Ramos (cell line): ENCODE measurements around the gene PASK.

ENCODE experiments used
- in situ Hi-C: fragments of 300-500 bp; cut with MboI; formaldehyde crosslinking; loops from one replicate; pipeline ENCODE4 v1.14.3; 2022; ENCODE audit warnings: low sequenced_read_pairs; ENCODE audit not compliant: unreplicated experiment

The PASK gene

DNA sequence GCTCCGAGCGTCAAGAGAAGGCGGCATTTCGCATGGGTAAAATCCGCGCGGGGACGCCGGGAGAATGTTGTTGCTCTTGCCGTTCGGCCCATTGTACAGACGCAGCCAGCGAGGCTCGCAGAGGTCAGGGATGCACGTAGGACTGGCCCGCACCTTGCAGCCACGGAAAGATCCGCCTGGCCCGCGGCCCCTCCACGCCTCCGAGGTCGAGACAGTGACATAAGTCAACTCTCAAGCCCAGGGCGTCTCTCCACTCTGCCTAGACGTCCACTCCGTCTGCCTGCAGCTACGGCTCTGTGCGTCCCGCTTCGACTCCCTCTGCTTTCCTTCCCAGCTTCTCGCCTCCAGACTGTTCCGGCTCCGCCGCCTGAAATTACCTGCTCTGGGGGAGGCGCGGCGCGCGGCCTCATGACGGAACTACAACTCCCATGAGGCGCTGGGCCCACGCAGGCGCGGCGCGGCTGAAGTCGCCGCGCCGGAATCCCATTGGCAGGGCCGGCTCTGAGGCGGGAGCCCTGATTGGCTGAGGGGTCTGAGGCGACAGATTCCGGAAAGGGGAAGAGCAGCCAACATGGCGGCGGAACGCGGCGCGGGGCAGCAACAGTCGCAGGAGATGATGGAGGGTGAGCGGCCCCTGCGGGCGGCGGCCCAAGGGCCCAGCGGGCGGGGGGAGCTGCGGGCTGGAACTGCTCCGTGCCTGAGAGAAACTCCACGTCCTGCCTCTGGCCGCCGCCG, 820 bp upstream of the PASK start, which contains the start of gene PPP1R7:
Gene PPP1R7 (plus strand): TSS at position 543 of the 735 bp plus-strand sequence. CDS start 29 bp downstream, at position 572.
- in situ Hi-C loops, result no loop called here

DNA sequence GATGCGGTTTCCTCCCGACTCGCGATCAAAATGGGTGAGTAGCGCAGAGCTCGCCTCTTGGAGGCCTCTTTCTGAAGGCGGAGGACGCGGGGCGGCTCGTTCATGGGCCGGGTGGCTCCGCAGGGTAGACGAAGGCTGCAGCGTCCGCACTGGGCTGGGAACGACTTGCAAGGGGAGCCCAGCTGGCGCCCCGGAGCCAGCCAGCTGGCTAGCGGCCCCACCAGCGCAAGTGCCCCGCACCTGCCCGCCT, 328 bp upstream of the PASK start:
- in situ Hi-C loops, result no loop called here

DNA sequence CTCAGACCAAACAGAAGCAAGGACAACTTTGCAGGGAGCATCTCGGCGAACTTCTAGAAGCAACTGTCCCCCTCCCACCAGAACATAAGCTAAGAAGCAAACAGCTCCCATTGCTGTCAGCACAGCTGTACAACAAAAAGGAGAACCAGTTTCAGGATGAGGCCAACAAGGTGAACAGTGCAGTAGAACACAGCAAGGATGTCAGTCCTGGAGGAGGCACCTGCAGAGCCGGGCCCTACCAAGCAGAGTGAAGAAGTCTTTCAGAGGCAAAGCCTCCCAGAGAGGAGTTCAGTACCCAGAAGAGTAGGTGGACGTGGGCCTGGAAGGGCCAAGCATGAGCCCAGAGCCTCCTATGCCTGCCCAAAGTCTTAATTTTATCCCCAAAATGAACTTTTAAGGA, 1.0 kb downstream of the PASK start:
- in situ Hi-C loops, result no loop called here

DNA sequence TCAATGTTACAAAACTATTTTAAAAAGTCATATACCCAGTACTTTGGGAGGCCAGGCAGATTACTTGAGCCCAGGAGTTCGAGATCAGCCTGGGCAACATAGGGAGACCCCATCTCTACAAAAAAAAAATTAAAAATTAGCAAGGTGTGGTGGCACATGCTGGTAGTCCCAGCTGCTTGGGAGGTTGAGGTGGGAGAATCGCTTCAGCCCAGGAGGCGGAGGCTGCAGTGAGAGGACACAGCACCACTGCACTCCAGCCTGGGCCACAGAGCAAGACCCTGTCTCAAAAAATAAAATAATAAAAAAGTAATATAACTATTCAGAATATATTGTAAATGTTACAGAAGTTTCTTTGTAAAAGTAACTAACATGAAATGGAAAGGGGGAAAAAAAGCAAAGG, 1.9 kb downstream of the PASK start:
- in situ Hi-C loops, result no loop called here

DNA sequence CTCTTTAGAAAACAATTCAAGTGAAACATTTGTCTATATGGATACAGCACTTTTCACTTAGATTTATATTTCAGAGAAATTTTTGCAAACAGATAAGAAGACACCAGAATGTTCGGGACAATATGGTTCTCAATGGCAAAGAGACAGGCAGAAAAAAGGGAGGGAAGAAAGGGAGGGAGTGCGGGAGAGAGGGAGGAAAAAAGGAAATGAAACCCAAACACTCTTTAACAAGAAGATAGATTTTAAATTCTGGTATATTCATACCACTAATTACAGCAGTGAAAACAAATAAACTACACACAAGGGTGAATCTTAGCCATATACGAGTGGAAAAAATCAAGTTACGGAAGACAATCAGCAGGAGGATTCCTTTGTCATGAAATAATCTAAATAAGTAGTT, 3.0 kb downstream of the PASK start:
- in situ Hi-C loops, result no loop called here

DNA sequence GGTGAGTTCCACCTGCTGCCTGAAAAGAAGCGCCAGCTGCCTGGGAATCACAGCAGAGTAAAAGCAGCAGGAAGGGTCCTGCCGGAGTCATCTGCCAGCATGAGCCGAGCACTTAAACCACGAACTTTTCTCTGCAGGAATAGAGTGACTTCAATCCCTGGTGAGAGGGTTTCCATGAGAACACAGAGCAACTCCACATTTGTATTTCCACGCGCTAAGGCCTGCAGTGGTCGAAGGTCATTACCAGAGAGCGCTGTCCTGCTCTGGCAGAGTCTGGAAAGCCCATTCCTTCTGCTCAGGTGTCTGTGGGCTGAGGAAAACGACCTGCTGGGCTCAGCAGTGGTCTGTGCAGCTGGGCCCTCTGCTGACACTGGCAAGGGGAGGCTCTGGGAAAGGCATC, 6.7 kb downstream of the PASK start:
- in situ Hi-C loops, result no loop called here

DNA sequence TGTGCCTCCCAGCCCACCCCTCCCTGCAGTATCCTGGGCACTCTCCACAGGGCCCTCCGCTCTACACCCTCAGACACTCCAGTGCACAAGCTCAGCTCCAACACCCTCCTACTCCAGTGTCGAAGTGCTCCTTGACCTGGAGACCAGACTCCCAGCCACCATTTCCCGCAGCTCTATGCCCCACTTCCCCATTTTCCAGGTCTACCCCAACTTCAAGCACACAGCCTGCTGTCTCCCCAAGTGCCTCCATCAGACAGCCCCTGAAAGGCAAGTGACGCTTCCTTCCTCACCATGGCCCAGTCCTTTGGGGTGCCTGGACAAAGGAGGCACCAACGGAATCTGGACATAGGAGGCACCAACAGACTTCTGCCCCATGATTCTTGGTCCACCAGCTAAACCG, 7.2 kb downstream of the PASK start:
- in situ Hi-C loops, result no loop called here

DNA sequence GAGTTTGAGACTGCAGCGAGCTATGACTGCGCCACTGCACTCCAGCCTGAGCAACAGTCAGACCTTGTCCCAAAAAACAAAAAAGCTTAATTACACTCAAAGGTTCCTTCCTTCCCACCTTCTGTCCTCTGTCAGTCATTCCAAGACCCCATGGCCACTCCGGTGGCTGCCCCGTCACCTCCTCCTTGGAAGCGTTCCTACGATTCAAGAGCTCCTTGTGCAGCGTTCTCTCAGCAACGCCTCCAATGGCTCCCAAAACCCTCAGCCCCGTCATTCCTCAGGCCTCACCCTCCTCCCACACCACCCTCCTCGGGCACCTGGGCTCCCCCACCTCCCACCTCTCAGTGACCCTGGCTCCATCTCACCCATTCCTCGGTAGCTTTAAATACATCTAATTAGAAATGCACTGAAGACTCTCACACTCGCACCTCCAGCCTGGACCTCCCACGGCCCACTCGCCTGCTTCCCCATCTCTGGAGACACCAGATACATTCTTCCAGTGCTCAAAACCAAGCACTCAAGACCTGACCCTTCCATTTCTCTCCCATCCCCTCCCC, 8.0 kb downstream of the PASK start:
- in situ Hi-C loops, result no loop called here

DNA sequence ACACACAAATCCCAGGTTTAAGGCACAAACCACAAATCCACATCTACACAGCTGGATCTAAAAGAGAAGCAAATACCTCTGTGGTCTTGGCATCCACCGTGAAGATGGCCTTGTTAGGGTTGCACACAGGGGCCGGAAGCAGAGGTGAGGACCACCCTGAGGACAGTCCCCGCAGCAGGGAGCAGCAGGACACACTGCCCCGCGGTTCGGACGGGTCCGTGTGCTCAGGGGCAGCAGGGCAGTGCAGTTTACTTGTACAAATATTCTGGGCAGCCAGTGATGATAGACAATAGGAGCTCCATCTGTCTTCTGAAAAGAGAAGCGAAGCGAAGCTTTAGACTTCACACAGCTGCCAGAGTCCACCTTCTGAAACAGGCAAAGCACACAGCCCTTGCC, 8.8 kb downstream of the PASK start:
- in situ Hi-C loops, result no loop called here

DNA sequence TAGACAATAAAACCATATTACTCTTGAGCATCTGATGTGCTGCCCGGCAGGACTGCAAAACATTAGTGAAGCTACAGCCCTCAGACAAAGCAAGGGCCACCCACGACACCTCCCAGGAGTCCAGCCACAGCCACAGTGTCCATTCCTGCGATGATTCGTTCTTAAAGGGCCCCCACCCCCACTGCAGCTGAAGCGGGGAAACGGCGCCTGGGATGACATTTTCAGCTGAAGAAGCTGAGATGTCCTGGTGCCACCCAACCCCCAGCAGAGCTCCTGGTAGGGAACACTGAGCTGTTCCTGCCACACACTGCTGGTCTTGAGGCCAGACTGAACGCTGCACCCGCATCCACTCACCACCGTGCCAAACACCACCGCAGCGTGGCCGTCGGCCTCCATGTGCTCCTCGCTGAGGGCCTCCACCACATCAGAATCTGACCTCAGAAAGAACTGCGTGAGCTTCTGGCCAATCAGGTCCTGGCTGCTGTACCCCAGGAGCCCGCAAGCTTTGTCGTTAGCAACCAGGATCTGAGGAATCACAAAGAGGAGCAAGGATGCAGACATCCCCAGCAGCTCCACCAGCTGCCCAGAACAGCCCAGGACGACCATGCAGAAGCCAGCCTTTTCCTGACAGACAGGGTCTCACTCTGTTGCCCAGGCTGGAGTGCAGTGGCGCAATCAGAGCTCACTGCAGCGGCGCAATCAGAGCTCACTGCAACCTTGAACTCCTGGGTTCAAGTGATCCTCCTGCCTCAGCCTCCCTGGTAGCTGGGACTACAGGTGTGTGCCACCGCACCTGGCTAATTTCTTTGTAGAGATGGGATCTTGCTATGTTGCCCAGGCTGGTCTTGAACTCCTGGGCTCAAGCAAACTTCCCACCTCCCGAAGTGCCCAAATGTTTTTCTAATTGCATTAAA, 9.5 kb downstream of the PASK start:
- in situ Hi-C loops, result no loop called here

DNA sequence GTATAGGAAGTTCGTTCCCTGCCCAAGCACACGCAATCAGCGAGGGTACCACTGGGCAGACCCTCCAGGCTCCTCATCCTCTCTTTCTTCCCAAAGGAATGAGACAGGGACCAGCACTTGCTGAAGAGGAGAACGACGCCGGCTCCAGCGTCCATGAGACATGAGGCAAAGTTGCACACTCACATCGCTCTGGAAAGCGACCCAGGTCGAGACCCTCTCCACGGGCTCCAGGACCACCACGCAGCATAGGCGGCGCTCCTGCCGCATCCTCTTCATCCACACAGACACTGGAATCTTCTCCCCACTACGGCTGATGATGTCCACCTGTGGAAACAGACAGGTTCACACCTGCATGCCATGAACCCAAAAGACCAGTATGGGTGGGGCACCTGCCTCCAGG, 10.8 kb downstream of the PASK start:
- in situ Hi-C loops, result no loop called here

DNA sequence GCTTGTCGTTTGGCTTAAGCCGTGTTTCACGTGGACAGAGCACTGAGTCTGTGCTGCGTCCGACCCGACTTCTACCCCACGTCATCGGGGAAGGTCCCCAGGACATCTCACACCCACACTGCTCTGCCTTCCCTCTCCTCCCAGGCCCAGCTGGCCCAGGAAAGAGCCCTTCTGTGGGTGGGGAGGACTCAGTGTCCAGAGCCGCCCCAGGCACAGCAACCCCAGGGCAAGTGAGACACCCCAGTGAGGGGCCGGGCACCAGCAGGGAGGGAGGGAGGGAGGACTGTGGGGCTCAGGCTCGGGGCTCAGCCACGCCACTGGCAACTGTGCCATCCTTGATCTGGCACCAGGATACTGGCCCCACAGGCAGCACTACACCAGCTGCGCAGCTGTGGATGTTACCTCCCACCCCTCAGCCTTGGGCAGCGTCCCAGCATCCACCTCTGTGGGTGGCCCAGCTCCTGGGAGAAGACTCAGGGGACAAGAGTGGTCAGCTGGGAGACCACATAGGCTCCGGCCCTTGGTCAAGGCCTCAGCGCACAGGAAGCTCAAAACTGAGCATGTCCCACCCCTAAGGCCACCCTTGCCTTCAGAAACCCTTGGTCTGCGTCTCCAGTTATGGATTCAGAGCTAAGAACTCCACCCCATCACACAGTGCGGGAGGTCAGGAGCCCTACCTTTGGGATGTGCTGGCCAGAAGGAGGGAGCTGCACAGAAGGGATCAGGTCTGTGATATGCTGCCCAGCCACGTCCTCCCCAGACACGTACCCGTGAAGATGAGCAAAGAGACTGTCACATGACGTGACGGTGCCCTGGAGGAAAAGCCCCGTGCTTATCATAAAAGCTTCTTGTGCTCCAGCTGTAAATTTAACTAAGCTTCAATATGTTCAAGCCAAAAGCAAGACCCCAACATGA, 11.7 kb downstream of the PASK start:
- in situ Hi-C loops, result no loop called here

DNA sequence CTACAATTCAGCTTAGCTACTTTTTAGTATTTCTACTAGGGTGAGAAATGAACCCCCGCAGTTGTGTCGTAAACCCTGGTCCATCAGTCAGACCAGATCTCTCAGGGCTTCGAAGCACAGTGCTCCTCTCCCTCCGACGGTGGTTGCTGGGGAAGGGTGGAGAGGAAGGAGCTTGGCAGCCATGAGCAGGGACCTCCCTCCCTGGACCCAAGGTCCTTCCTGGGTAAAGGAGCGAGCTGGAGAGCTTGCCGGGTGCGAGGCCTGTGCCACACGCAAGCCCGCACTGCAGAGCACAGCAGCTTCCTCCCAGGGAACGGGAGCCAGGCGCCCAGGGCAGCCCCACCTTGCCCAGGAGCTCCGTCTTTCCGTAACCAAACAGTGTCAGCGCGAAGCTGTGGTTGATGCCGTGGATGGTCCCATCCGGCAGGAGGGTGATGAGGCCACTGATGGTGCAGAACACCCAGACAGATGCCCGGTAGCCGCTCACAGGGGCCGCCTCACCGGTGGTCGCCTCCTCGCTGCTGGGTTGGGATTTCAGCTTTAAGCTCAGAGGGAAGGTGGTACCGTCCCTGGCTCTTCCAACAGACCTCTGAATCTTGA, 12.5 kb downstream of the PASK start:
- in situ Hi-C loops, result no loop called here

DNA sequence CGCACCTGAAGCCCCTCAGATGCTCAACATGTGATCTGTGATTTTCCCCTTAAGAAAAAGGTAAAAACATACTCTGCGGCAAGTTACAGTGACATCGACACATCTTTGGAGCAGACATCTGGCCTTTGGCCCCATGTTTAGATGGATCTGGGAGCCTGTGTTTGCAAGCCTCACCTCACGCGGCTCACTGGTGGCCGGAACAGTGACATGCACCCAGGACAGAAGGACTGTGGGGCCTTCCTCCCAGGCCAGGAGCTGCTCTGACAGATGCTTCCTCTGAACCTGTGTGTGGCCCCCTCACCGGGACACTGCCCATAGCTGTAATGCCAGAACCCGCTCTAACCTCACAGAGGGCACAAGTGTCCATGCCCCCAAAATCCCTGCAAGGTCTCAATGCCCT, 13.1 kb downstream of the PASK start:
- in situ Hi-C loops, result no loop called here

DNA sequence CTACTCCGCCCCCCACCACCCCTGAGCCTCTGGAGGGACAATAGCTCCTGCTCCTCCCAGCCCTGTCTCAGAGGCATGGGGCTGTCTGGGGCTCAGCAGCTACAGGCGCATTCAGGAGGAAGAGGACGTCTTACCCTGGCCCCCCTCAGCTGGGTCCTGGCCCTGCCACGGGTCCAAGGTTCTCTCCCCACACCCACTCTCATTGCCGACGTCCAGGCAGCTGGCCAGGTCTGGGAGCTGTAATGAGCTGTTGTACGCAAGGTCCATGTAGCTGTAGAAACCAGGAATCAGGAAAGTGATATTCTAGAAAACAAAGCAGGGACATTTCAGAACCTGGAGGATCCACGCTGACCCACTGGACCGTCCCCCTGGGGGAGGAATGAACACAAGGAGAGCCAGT, 13.5 kb downstream of the PASK start:
- in situ Hi-C loops, result no loop called here

DNA sequence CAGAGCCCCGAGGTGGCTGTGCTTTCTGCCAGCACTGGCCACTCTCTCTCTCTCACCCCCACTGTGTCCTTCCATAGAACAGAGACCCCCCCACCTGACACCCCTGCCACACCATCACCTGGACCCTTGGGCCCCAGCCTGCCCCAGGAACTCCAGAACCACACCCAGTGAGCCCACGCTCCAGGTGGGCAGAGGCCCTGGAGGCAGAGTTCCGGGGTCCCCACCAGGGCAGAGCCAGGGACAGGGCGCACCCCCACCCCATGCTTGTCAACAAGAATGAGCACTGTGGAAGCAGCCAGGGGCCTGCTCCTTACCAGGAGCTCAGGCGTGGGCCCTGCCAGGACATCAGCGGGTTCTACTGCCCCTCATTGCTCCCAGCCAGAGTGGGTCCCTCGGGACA, 14.6 kb downstream of the PASK start:
- in situ Hi-C loops, result no loop called here

DNA sequence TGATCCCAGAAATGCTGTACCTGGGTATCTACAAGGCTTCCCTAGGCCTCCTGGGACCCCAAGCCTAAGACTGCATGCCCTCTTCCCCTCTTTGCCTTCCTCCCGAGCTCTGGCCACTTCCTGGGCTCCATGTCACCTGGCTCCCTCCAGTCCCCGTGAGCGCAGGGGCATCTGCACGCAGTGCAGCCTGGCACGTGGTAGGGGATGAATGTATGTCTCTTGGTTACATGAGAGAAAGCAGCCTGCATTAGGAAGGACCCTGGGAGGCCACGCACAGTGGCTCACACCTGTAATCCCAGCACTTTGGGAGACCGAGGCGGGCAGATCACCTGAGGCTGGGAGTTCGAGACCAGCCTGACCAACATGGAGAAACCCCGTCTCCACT, 15.8 kb downstream of the PASK start:
- in situ Hi-C loops, result no loop called here

DNA sequence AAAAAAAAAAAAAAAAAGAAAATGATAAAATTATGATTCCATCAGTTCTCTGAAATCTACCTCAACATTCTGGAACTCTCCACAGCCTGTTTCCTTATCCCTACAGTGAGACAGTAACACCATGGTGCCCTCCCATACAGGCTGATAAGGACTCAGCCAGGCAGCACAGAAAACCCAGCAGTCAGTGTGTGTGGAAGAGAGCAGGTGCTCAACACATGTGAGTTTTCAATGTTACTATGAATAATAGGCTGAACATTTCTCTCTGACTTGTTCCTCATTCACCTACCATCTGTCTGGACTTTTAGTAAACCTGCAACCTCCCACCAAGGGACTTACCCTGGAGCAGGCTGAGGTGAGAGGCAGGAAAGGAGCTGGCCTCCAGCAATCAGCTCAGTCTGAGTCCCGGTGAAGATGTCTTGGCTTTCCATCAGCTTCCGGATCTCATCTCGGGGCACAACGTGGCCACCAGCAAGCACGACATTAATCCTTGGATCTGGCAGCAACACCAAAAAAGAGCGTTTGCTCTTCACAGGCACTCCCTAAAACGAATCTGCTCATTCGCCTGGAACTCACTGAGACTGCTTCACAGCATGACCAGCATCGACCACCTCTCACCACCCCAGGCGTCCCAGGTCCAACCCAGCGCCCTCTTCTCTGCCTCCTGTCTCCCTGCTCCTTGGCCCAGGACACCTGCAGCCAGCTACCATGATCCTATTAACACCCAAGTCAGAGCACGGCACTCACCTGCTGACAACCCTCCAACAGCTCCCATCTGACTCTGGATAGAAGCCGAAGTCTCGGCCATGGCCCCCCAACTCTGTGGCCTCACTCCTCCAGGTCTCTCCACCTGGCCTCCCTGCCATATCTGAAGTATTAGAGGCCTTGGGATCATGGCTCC, 16.5 kb downstream of the PASK start:
- in situ Hi-C loops, result no loop called here

DNA sequence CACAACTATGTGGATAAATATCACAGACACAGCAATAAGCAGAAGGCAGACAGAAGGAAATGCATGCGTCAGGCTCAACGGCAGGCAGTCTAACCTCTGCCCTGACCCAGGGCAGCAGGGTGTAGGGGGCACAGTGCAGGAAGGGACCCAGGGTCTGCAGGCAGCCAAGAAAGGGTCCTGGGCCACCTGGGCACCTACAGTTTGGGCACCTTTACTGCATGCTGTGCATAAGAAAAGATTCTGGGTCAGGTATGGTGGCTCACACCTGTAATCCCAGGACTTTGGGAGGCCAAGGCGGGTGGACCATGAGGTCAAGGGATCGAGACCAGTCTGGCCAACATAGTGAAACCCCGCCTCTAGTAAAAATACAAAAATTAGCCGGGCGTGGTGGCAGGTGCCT, 17.7 kb downstream of the PASK start:
- in situ Hi-C loops, result no loop called here
